Gastroesophageal sphincter (tissue), 4 donors: ENCODE results near the gene CFAP90. TPM values are rescaled to one million over a fixed set of nuclear protein-coding genes. Genes with fewer than 3 reads are reported as not detected.
A peak's percentile ranks its signal among the peaks of the same experiment; 100 is the strongest.

ENCODE experiments used
- ATAC-seq: fragments of 150-250 bp; one replicate; pipeline ENCODE4 v1.9.1; 2016; ENCODE audit warnings: mild to moderate bottlenecking, moderate library complexity
- H3K27ac ChIP-seq, 4 donors: fragments of 200-600 bp; sonication (generic) in 3 of 4; 1 replicate in 3 of 4; 2 replicates in 1 of 4; pipeline ENCODE4 v1.5.1; 2016 to 2019
- H3K27me3 ChIP-seq: fragments of 200-600 bp; sonication (generic); one replicate; pipeline ENCODE4 v1.5.1; 2019
- H3K36me3 ChIP-seq, 2 donors: fragments of 200-600 bp; sonication (generic); one replicate each; pipeline ENCODE4 v1.5.1; 2019; ENCODE audit warnings: control low read depth in 1 of 2
- H3K4me1 ChIP-seq, 3 donors: fragments of 200-600 bp; sonication (generic); 1 replicate in 2 of 3; 2 replicates in 1 of 3; pipeline ENCODE4 v1.5.1; 2016 to 2019; ENCODE audit warnings: control low read depth in 2 of 3
- H3K4me3 ChIP-seq, 2 donors: fragments of 200-600 bp; sonication (generic); one replicate each; pipeline ENCODE4 v1.5.1; 2019; ENCODE audit warnings: mild to moderate bottlenecking in 1 of 2, moderate library complexity in 1 of 2
- H3K9me3 ChIP-seq, 3 donors: fragments of 200-600 bp; sonication (generic); one replicate each; pipeline ENCODE4 v1.5.1; 2017 to 2019; ENCODE audit warnings: control low read depth in 2 of 3
- EP300 ChIP-seq: sonication (generic); formaldehyde crosslinking; IDR thresholded peaks from one replicate; pipeline ENCODE4 v1.6.1; 2017; ENCODE audit warnings: antibody characterized with exemption, mild to moderate bottlenecking
- POLR2A ChIP-seq, 2 donors: fragments of 450-650 bp; IDR thresholded peaks; one replicate each; pipeline ENCODE4 v1.6.1; 2017; ENCODE audit warnings: antibody characterized with exemption in 2 of 2, mild to moderate bottlenecking in 2 of 2, moderate library complexity in 1 of 2
- POLR2AphosphoS5 ChIP-seq: sonication (generic); formaldehyde crosslinking; IDR thresholded peaks from one replicate; pipeline ENCODE4 v1.6.1; 2017; ENCODE audit warnings: antibody characterized with exemption
- WGBS, 2 donors: methylation state at CpG; one replicate each; pipeline ENCODE4 v1.1.5; 2018; ENCODE audit warnings: low coverage in 1 of 2; 5-methylcytosine and 5-hydroxymethylcytosine counted together
- total RNA-seq, 4 donors: library from RNA; depleted of rRNA; stranded (reverse); fragments of >200 nt; gene quantifications; one replicate each; pipeline ENCODE4 v1.1.0, GENCODE V29; 2016
- TF ChIP-seq, protein P1 (sequence below), 4 experiments: fragments of 200-600 bp in 2 of 4; fragments of 450-650 bp in 2 of 4; sonication (generic) in 1 of 4; IDR thresholded peaks; one replicate each; pipeline ENCODE4 v1.5.1; 2017 to 2019; ENCODE audit warnings: antibody characterized with exemption in 4 of 4, mild to moderate bottlenecking in 2 of 4, moderate library complexity in 2 of 4

Gene CFAP90
- total RNA-seq, 4 donors from 2014 or later, result 0.54 TPM; not detected in 3

DNA sequence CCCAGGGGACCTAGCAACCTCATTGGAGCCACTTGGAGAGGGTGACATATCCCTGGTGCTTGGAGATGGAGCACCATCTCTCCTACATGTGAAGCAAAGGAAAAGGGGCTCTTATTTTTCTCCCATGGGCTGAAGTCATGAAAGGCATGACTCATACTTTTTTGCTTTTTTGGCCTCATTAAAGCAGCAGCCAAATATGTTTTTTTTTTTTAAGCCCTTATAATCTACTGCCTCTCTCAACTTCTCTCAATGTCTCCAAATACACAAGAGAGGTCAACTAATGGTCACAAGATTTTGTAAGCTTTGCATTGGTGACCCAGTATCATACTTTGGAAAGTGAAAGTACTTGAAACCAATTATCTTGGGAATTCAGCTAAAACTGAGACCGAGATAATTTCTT is 1.6 kb upstream of the CFAP90 start:
- TF ChIP-seq, protein P1, sequence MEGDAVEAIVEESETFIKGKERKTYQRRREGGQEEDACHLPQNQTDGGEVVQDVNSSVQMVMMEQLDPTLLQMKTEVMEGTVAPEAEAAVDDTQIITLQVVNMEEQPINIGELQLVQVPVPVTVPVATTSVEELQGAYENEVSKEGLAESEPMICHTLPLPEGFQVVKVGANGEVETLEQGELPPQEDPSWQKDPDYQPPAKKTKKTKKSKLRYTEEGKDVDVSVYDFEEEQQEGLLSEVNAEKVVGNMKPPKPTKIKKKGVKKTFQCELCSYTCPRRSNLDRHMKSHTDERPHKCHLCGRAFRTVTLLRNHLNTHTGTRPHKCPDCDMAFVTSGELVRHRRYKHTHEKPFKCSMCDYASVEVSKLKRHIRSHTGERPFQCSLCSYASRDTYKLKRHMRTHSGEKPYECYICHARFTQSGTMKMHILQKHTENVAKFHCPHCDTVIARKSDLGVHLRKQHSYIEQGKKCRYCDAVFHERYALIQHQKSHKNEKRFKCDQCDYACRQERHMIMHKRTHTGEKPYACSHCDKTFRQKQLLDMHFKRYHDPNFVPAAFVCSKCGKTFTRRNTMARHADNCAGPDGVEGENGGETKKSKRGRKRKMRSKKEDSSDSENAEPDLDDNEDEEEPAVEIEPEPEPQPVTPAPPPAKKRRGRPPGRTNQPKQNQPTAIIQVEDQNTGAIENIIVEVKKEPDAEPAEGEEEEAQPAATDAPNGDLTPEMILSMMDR (IDR thresholded peaks at IDR 0.05), result no peak
- TF ChIP-seq EP300 (no peak), POLR2A (IDR thresholded peaks at IDR 0.05) (no peak), POLR2AphosphoS5 (no peak)
- Histone ChIP-seq H3K27ac (no peak overlapping the region), H3K4me3 (no peak overlapping the region), H3K9me3 (no peaks in the 10 kb centered on the region), H3K4me1 (peaks cover 0 to 26% (median 7%) of the 10 kb centered on the region in 3 donors), H3K36me3 (peaks cover 0 to 3% of the 10 kb centered on the region in 2 donors), H3K27me3 (peaks cover 34% of the 10 kb centered on the region)
- 58 to 70% methylated on average over 1 of the region's 1 CpG for WGBS, 2 donors
- ATAC-seq, result no peak

DNA sequence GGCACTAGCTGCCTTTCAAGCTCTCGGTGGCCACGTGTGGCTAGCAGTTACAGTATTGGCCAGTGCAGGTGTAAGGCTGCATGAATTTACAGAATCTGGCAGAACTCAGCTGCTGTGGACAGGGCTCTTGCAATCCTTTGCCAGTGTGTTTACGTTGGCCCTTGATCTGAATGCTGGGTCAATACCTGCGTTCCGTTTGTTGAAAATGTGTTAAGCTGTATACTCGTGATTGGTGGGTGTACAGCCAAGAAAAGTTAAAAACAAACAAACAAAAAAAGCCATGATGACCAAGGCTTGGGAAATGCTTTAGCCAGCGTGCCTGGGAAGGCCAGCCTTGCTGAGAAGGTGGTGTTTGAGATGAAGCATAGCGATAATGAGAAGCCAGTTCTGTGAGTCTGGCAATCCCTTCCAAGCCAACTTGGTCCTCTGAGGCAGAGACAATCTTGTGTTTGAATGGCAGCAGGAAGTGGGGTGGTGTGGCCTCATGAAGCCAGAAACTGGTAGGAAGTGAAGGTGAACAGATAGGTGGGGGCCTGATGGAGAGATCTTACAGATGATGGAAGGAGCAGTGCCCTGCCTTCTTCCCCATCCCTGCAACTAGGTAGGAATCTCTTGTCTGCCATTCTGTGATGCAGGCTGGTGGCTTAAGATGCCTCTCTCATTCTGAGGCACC is 820 bp upstream of the CFAP90 start:
- Histone ChIP-seq H3K27me3 (peaks cover 39% of the 10 kb centered on the region), H3K4me1 (peaks cover 0 to 26% (median 7%) of the 10 kb centered on the region in 3 donors), H3K36me3 (no peaks in the 10 kb centered on the region), H3K9me3 (no peaks in the 10 kb centered on the region), H3K4me3 (no peak overlapping the region), H3K27ac (no peak overlapping the region)
- TF ChIP-seq POLR2AphosphoS5 (no peak), EP300 (no peak), POLR2A (IDR thresholded peaks at IDR 0.05) (no peak)
- TF ChIP-seq, protein P1 (IDR thresholded peaks at IDR 0.05), result no peak
- no peak for ATAC-seq
- WGBS, 2 donors, result 95% methylated on average over 6 to 7 of the region's 8 CpGs

GRCh38 chr5:7851240-7851592 is 283 bp upstream of the CFAP90 start:
- 85 to 90% methylated on average over 2 to 7 of the region's 16 CpGs for WGBS, 2 donors
- no peak overlapping the region for H3K27ac ChIP-seq
- H3K36me3 ChIP-seq, result no peaks in the 10 kb centered on the region

GRCh38 chr5:7849681-7850394 is 1.1 kb downstream of the CFAP90 start:
- Histone ChIP-seq H3K4me1 (peaks cover 0 to 26% (median 7%) of the 10 kb centered on the region in 3 donors), H3K27ac (peak overlapping the region in 1 of 4 donors; percentile 32), H3K27me3 (peaks cover 50% of the 10 kb centered on the region), H3K9me3 (no peaks in the 10 kb centered on the region), H3K4me3 (peak overlapping the region; percentile 22 to 60), H3K36me3 (no peaks in the 10 kb centered on the region)
- peak; percentile 31 for ATAC-seq
- TF ChIP-seq POLR2AphosphoS5 (no peak), EP300 (no peak), POLR2A (IDR thresholded peaks at IDR 0.05) (no peak)
- TF ChIP-seq, protein P1 (IDR thresholded peaks at IDR 0.05), result peak in 1 of 4 experiments; percentile 32
- WGBS, 2 donors, result no CpG with 5 or more reads among the region's 44 CpGs

More at GRCh38 chr5:7851240-7851592, 283 bp upstream of the CFAP90 start:
- ATAC-seq, result no peak
- Histone ChIP-seq H3K9me3 (no peaks in the 10 kb centered on the region), H3K4me3 (peak overlapping the region in 1 of 2 donors; percentile 60), H3K27me3 (peaks cover 39% of the 10 kb centered on the region), H3K4me1 (peaks cover 0 to 26% (median 7%) of the 10 kb centered on the region in 3 donors)
- TF ChIP-seq POLR2A (IDR thresholded peaks at IDR 0.05) (no peak), EP300 (no peak), POLR2AphosphoS5 (no peak)
- TF ChIP-seq, protein P1 (IDR thresholded peaks at IDR 0.05), result no peak
